OCI-LY7 (cell line): ENCODE results near the gene TBCB. TPM values are rescaled to one million over a fixed set of nuclear protein-coding genes. Genes with fewer than 3 reads are reported as not detected.

Experiments used
- BruUV-seq: library from RNA; stranded (reverse); fragments of 400-500 nt; replicated peaks from 2 replicates; lab custom pipeline; 2021; lab: Mats Ljungman, UMichigan
- CTCF ChIA-PET: fragments of 300-600 bp; sonication (Branson Sonifier 250); formaldehyde crosslinking; loops from one replicate; lab custom pipeline; 2022; ENCODE audit warnings: antibody characterized with exemption; ENCODE audit not compliant: unreplicated experiment; lab: Charles Lee
- POLR2A ChIA-PET: fragments of 300-600 bp; sonication (Branson Sonifier 250); formaldehyde crosslinking; loops from one replicate; lab custom pipeline; 2022; ENCODE audit warnings: antibody characterized with exemption; lab: Charles Lee
- DNase-seq: peaks from one replicate; pipeline ENCODE4 v3.0.0-alpha.2; 2015; ENCODE audit warnings: low spot score
- H2AFZ ChIP-seq: fragments of 200-600 bp; sonication (generic), shearing (Covaris generic); 2 replicates; pipeline ENCODE4 v1.6.1; 2014; ENCODE audit warnings: mild to moderate bottlenecking, antibody characterized with exemption, low read length, moderate library complexity
- H3K27ac ChIP-seq: fragments of 200-600 bp; sonication (generic); 2 replicates; pipeline ENCODE4 v1.5.1; 2014; ENCODE audit warnings: mixed run types, low read depth, mild to moderate bottlenecking, moderate library complexity, low read length, inconsistent platforms; ENCODE audit not compliant: poor library complexity, severe bottlenecking
- H3K36me3 ChIP-seq: fragments of 200-600 bp; sonication (generic); 2 replicates; pipeline ENCODE4 v1.6.1; 2014; ENCODE audit warnings: mild to moderate bottlenecking, antibody characterized with exemption, low read length, moderate library complexity, mixed read lengths; ENCODE audit not compliant: insufficient read depth
- H3K4me1 ChIP-seq: fragments of 200-600 bp; sonication (generic); 2 replicates; pipeline ENCODE4 v1.5.1; 2014; ENCODE audit warnings: mild to moderate bottlenecking, low read length; ENCODE audit not compliant: insufficient read depth, poor library complexity, severe bottlenecking
- H3K4me2 ChIP-seq: fragments of 200-600 bp; sonication (generic); 2 replicates; pipeline ENCODE4 v1.6.1; 2014; ENCODE audit warnings: mild to moderate bottlenecking, low read length
- H3K4me3 ChIP-seq: fragments of 200-600 bp; sonication (generic); 2 replicates; pipeline ENCODE4 v1.5.1; 2014; ENCODE audit warnings: mild to moderate bottlenecking, low read depth, low read length; ENCODE audit not compliant: poor library complexity, severe bottlenecking
- H3K79me2 ChIP-seq: fragments of 200-600 bp; sonication (generic); 2 replicates; pipeline ENCODE4 v1.6.1; 2016; ENCODE audit warnings: low read depth, mild to moderate bottlenecking, low read length, moderate library complexity, mixed read lengths; ENCODE audit not compliant: insufficient read depth
- H3K9me2 ChIP-seq: fragments of 200-600 bp; sonication (generic); 2 replicates; pipeline ENCODE4 v1.6.1; 2016; ENCODE audit warnings: mild to moderate bottlenecking, low read length, mixed read lengths; ENCODE audit not compliant: insufficient read depth
- H3K9me3 ChIP-seq: fragments of 200-600 bp; sonication (generic); 2 replicates; pipeline ENCODE4 v1.6.1; 2014; ENCODE audit warnings: mild to moderate bottlenecking, mixed run types, low read length, mixed read lengths
- H4K20me1 ChIP-seq: fragments of 200-600 bp; sonication (generic); 2 replicates; pipeline ENCODE4 v1.6.1; 2014; ENCODE audit warnings: mild to moderate bottlenecking, antibody characterized with exemption, low read length, moderate library complexity, mixed read lengths; ENCODE audit not compliant: insufficient read depth
- EZH2phosphoT487 ChIP-seq: fragments of 200-600 bp; sonication (generic); IDR thresholded peaks from 2 replicates; pipeline ENCODE4 v1.6.1; 2018; ENCODE audit warnings: low read depth, borderline replicate concordance, mild to moderate bottlenecking, mixed run types, antibody characterized with exemption, low read length, moderate library complexity, mixed read lengths
- intact Hi-C: fragments of 100-400 bp; cut with micrococcal nuclease; formaldehyde crosslinking; loops from one replicate; pipeline ENCODE4 v1.10.0; 2022; ENCODE audit not compliant: unreplicated experiment
- total RNA-seq, 2 experiments: library from RNA; depleted of rRNA in 1 of 2; stranded (reverse); fragments of >200 nt in 1 of 2; shearing (Covaris generic) in 1 of 2; gene quantifications; 2 replicates each; pipeline ENCODE4 v1.2.3, GENCODE V29; 2014 to 2022
- TF ChIP-seq, protein P1 (sequence below): fragments of 200-600 bp; sonication (generic); conservative IDR thresholded peaks from 2 replicates; pipeline ENCODE4 v1.5.1; 2014; ENCODE audit warnings: mild to moderate bottlenecking, antibody characterized with exemption, low read length, moderate library complexity, mixed read lengths

Gene TBCB
- total RNA-seq, 2 experiments from 2014 or later = 136 to 200 TPM

DNA sequence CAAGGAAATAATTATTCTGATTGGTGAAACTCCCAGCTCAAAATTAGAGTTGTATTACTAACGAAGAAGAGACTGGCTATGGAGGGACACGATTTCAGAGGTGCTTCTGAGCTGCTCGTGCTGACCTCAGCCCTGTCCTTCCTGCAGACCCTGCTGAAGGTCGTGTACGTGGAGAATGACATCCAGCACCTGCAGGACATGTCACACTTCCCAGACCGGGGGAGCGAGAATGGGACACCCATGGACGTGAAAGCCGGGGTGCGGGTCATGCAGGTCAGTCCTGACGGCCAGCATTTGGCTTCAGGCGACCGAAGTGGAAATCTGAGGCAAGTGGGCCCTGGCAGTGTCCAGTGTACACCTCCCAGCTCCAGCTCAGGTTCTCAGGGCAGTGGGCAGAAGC, 32.4 kb upstream of the TBCB start:
- Histone ChIP-seq H3K4me2 (no peak overlapping the region), H3K4me3 (no peak overlapping the region), H2AFZ (no peak overlapping the region), H3K79me2 (0 out of 2 replicates have a peak, but pooled peaks cover 5% of the 10 kb centered on the region), H3K36me3 (peaks cover 92% of the 10 kb centered on the region), H4K20me1 (no peaks in the 10 kb centered on the region), H3K27ac (no peak overlapping the region), H3K9me2 (no peaks in the 10 kb centered on the region), H3K4me1 (no peaks in the 10 kb centered on the region), H3K9me3 (no peaks in the 10 kb centered on the region)
- ChIA-PET POLR2A (no interaction called here), CTCF (no interaction called here)
- TF ChIP-seq EZH2phosphoT487 = no peak
- TF ChIP-seq, protein P1, sequence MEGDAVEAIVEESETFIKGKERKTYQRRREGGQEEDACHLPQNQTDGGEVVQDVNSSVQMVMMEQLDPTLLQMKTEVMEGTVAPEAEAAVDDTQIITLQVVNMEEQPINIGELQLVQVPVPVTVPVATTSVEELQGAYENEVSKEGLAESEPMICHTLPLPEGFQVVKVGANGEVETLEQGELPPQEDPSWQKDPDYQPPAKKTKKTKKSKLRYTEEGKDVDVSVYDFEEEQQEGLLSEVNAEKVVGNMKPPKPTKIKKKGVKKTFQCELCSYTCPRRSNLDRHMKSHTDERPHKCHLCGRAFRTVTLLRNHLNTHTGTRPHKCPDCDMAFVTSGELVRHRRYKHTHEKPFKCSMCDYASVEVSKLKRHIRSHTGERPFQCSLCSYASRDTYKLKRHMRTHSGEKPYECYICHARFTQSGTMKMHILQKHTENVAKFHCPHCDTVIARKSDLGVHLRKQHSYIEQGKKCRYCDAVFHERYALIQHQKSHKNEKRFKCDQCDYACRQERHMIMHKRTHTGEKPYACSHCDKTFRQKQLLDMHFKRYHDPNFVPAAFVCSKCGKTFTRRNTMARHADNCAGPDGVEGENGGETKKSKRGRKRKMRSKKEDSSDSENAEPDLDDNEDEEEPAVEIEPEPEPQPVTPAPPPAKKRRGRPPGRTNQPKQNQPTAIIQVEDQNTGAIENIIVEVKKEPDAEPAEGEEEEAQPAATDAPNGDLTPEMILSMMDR = no peak
- BruUV-seq = no TSS peak
- DNase-seq = no peak
- intact Hi-C loops = no loop called here

DNA sequence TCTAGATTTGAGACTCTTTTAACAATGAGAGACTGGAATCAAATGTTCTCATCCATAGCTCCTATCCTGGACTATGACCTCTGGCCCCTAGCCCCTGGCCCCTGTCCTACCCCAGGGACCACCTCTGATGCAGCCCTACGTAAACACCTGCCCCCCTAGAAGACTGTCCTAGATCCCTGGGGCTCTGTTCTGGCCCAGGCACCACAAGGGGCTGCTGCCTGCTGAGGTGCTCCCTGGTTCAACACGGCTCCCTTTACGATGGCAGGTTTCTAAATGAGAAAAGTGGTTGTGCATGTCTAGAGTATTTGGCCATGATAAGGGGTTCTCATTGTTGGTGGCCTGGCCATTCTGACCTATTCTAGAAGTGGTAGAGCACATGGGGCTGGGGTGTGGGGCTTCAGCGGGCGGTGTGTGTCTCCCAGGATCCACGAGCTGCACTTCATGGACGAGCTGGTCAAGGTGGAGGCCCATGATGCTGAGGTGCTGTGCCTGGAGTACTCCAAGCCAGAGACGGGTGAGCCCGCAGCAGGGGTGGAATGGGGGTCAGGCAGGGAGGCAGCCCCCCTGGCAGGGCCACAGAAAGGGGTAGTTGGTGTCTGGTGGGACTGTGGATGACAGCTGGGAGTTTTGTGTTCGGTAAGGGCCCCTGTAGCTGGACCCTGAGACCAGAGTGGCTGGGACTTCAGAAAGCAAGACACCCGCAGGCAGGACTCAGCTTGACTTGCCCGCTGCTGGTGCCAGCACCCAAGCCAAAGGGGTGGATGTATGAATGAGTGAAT, 30.8 kb upstream of the TBCB start:
- H4K20me1 ChIP-seq = no peaks in the 10 kb centered on the region
- TF ChIP-seq, protein P1 = no peak
- no peak for TF ChIP-seq EZH2phosphoT487
- H3K4me2 ChIP-seq = no peak overlapping the region
- no peaks in the 10 kb centered on the region for H3K9me2 ChIP-seq
- H3K4me1 ChIP-seq = no peaks in the 10 kb centered on the region
- no peak overlapping the region for H3K4me3 ChIP-seq
- ChIA-PET POLR2A (no interaction called here), CTCF (no interaction called here)
- 0 out of 2 replicates have a peak, but pooled peaks cover 4% of the 10 kb centered on the region for H3K79me2 ChIP-seq
- BruUV-seq = no TSS peak
- no peak for DNase-seq
- no peak overlapping the region for H2AFZ ChIP-seq
- intact Hi-C loops = no loop called here
- no peaks in the 10 kb centered on the region for H3K9me3 ChIP-seq
- H3K36me3 ChIP-seq = peaks cover 94% of the 10 kb centered on the region
- H3K27ac ChIP-seq = no peak overlapping the region

DNA sequence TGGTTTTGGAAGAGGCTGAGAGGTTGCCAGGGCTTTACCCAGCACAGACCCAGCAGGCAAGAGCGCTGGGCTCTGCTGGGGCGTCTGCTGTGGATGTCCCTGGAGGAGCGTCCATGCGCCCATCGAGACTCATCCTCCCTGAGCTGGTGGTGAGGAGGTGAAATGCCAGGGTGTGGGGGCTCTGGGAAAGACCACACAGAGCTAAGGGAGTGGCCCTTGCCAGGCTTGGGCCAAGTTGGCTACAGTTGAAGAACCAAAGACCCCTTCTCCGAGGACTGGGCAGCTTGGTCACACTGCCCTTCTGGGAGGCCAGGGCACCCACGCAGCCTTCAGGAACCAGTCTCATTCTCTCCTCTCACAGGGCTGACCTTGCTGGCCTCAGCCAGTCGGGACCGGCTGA, 28.9 kb upstream of the TBCB start:
- H4K20me1 ChIP-seq = no peaks in the 10 kb centered on the region
- H3K79me2 ChIP-seq = no peaks in the 10 kb centered on the region
- H3K9me2 ChIP-seq = no peaks in the 10 kb centered on the region
- no peaks in the 10 kb centered on the region for H3K9me3 ChIP-seq
- H3K4me2 ChIP-seq = no peak overlapping the region
- intact Hi-C loops = no loop called here
- BruUV-seq = no TSS peak
- ChIA-PET CTCF (no interaction called here), POLR2A (no interaction called here)
- H3K4me3 ChIP-seq = no peak overlapping the region
- H2AFZ ChIP-seq = no peak overlapping the region
- no peaks in the 10 kb centered on the region for H3K4me1 ChIP-seq
- DNase-seq = no peak
- no peak overlapping the region for H3K27ac ChIP-seq
- TF ChIP-seq EZH2phosphoT487 = no peak
- TF ChIP-seq, protein P1 = no peak
- peaks cover 99% of the 10 kb centered on the region for H3K36me3 ChIP-seq
